ENCODE data around the gene SIAH2.

Gene SIAH2

GRCh38 chr3:150741497-150742140 is 21.4 kb downstream of the SIAH2 start:
- H3K9me3 ChIP-seq (ENCODE audit: control insufficient read depth in 1 of 2, low read length in 2 of 2) = no peaks in the 10 kb centered on the region
- H3K27me3 ChIP-seq (ENCODE audit: control insufficient read depth in 1 of 2, insufficient read depth in 2 of 2, low read length in 2 of 2) = no peaks in the 10 kb centered on the region
- peaks cover 46 to 55% of the 10 kb centered on the region in 2 donors for H3K4me1 ChIP-seq (ENCODE audit: control insufficient read depth in 1 of 2, insufficient read depth in 2 of 2, low read length in 2 of 2)
- no peak overlapping the region for H3K27ac ChIP-seq (ENCODE audit: low read depth, low read length)
- no peak overlapping the region for H3K4me3 ChIP-seq (ENCODE audit: low read depth in 1 of 2, low read length in 2 of 2)
- no peak overlapping the region for H3K9ac ChIP-seq (ENCODE audit: low read depth in 1 of 2, low read length in 2 of 2)
- peaks cover 7 to 22% of the 10 kb centered on the region in 2 donors for H3K36me3 ChIP-seq (ENCODE audit: control insufficient read depth in 1 of 2, insufficient read depth in 2 of 2, low read length in 2 of 2)

GRCh38 chr3:150740733-150741496 is 22.1 kb downstream of the SIAH2 start:
- Histone ChIP-seq H3K36me3 (ENCODE audit: control insufficient read depth in 1 of 2, insufficient read depth in 2 of 2, low read length in 2 of 2) (peaks cover 7 to 22% of the 10 kb centered on the region in 2 donors), H3K27ac (ENCODE audit: low read depth, low read length) (no peak overlapping the region), H3K9ac (ENCODE audit: low read depth in 1 of 2, low read length in 2 of 2) (no peak overlapping the region), H3K4me3 (ENCODE audit: low read depth in 1 of 2, low read length in 2 of 2) (no peak overlapping the region), H3K4me1 (ENCODE audit: control insufficient read depth in 1 of 2, insufficient read depth in 2 of 2, low read length in 2 of 2) (peaks cover 41 to 56% of the 10 kb centered on the region in 2 donors), H3K27me3 (ENCODE audit: control insufficient read depth in 1 of 2, insufficient read depth in 2 of 2, low read length in 2 of 2) (no peaks in the 10 kb centered on the region), H3K9me3 (ENCODE audit: control insufficient read depth in 1 of 2, low read length in 2 of 2) (no peaks in the 10 kb centered on the region)

GRCh38 chr3:150739877-150740645 is 22.9 kb downstream of the SIAH2 start:
- Histone ChIP-seq H3K4me3 (ENCODE audit: low read depth in 1 of 2, low read length in 2 of 2) (no peak overlapping the region), H3K27me3 (ENCODE audit: control insufficient read depth in 1 of 2, insufficient read depth in 2 of 2, low read length in 2 of 2) (no peaks in the 10 kb centered on the region), H3K36me3 (ENCODE audit: control insufficient read depth in 1 of 2, insufficient read depth in 2 of 2, low read length in 2 of 2) (peaks cover 7 to 22% of the 10 kb centered on the region in 2 donors), H3K9ac (ENCODE audit: low read depth in 1 of 2, low read length in 2 of 2) (no peak overlapping the region), H3K4me1 (ENCODE audit: control insufficient read depth in 1 of 2, insufficient read depth in 2 of 2, low read length in 2 of 2) (peaks cover 41 to 54% of the 10 kb centered on the region in 2 donors), H3K9me3 (ENCODE audit: control insufficient read depth in 1 of 2, low read length in 2 of 2) (no peaks in the 10 kb centered on the region), H3K27ac (ENCODE audit: low read depth, low read length) (no peak overlapping the region)

GRCh38 chr3:150739200-150739863 is 23.6 kb downstream of the SIAH2 start:
- Histone ChIP-seq H3K9ac (ENCODE audit: low read depth in 1 of 2, low read length in 2 of 2) (no peak overlapping the region), H3K27ac (ENCODE audit: low read depth, low read length) (no peak overlapping the region), H3K4me1 (ENCODE audit: control insufficient read depth in 1 of 2, insufficient read depth in 2 of 2, low read length in 2 of 2) (peaks cover 33 to 46% of the 10 kb centered on the region in 2 donors)

GRCh38 chr3:150738688-150739087 is 24.3 kb downstream of the SIAH2 start:
- Histone ChIP-seq H3K36me3 (ENCODE audit: control insufficient read depth in 1 of 2, insufficient read depth in 2 of 2, low read length in 2 of 2) (peaks cover 7 to 22% of the 10 kb centered on the region in 2 donors), H3K9me3 (ENCODE audit: control insufficient read depth in 1 of 2, low read length in 2 of 2) (no peaks in the 10 kb centered on the region), H3K27me3 (ENCODE audit: control insufficient read depth in 1 of 2, insufficient read depth in 2 of 2, low read length in 2 of 2) (no peaks in the 10 kb centered on the region), H3K4me1 (ENCODE audit: control insufficient read depth in 1 of 2, insufficient read depth in 2 of 2, low read length in 2 of 2) (peaks cover 27 to 40% of the 10 kb centered on the region in 2 donors), H3K4me3 (ENCODE audit: low read depth in 1 of 2, low read length in 2 of 2) (no peak overlapping the region), H3K27ac (ENCODE audit: low read depth, low read length) (no peak overlapping the region), H3K9ac (ENCODE audit: low read depth in 1 of 2, low read length in 2 of 2) (no peak overlapping the region)

More at GRCh38 chr3:150739200-150739863, 23.6 kb downstream of the SIAH2 start:
- Histone ChIP-seq H3K9me3 (ENCODE audit: control insufficient read depth in 1 of 2, low read length in 2 of 2) (no peaks in the 10 kb centered on the region), H3K4me3 (ENCODE audit: low read depth in 1 of 2, low read length in 2 of 2) (no peak overlapping the region), H3K36me3 (ENCODE audit: control insufficient read depth in 1 of 2, insufficient read depth in 2 of 2, low read length in 2 of 2) (peaks cover 7 to 22% of the 10 kb centered on the region in 2 donors), H3K27me3 (ENCODE audit: control insufficient read depth in 1 of 2, insufficient read depth in 2 of 2, low read length in 2 of 2) (no peaks in the 10 kb centered on the region)

- H3K9ac ChIP-seq (ENCODE audit: low read depth in 1 of 2, low read length in 2 of 2) = no peak overlapping the region
- no peak overlapping the region for H3K27ac ChIP-seq (ENCODE audit: low read depth, low read length)
These were observed 24.9 kb downstream of the SIAH2 start for GRCh38 chr3:150737874-150738679.

GRCh38 chr3:150736903-150737832 is 25.8 kb downstream of the SIAH2 start:
- Histone ChIP-seq H3K9me3 (ENCODE audit: control insufficient read depth in 1 of 2, low read length in 2 of 2) (no peaks in the 10 kb centered on the region), H3K9ac (ENCODE audit: low read depth in 1 of 2, low read length in 2 of 2) (no peak overlapping the region), H3K27me3 (ENCODE audit: control insufficient read depth in 1 of 2, insufficient read depth in 2 of 2, low read length in 2 of 2) (no peaks in the 10 kb centered on the region), H3K4me3 (ENCODE audit: low read depth in 1 of 2, low read length in 2 of 2) (no peak overlapping the region), H3K27ac (ENCODE audit: low read depth, low read length) (no peak overlapping the region), H3K4me1 (ENCODE audit: control insufficient read depth in 1 of 2, insufficient read depth in 2 of 2, low read length in 2 of 2) (peaks cover 25 to 36% of the 10 kb centered on the region in 2 donors), H3K36me3 (ENCODE audit: control insufficient read depth in 1 of 2, insufficient read depth in 2 of 2, low read length in 2 of 2) (peaks cover 6 to 17% of the 10 kb centered on the region in 2 donors)

More at GRCh38 chr3:150737874-150738679, 24.9 kb downstream of the SIAH2 start:
- H3K9me3 ChIP-seq (ENCODE audit: control insufficient read depth in 1 of 2, low read length in 2 of 2) = no peaks in the 10 kb centered on the region
- peaks cover 7 to 22% of the 10 kb centered on the region in 2 donors for H3K36me3 ChIP-seq (ENCODE audit: control insufficient read depth in 1 of 2, insufficient read depth in 2 of 2, low read length in 2 of 2)
- no peaks in the 10 kb centered on the region for H3K27me3 ChIP-seq (ENCODE audit: control insufficient read depth in 1 of 2, insufficient read depth in 2 of 2, low read length in 2 of 2)
- peaks cover 25 to 36% of the 10 kb centered on the region in 2 donors for H3K4me1 ChIP-seq (ENCODE audit: control insufficient read depth in 1 of 2, insufficient read depth in 2 of 2, low read length in 2 of 2)
- no peak overlapping the region for H3K4me3 ChIP-seq (ENCODE audit: low read depth in 1 of 2, low read length in 2 of 2)

GRCh38 chr3:150736316-150736719 is 26.7 kb downstream of the SIAH2 start:
- no peak overlapping the region for H3K4me3 ChIP-seq (ENCODE audit: low read depth in 1 of 2, low read length in 2 of 2)
- H3K27me3 ChIP-seq (ENCODE audit: control insufficient read depth in 1 of 2, insufficient read depth in 2 of 2, low read length in 2 of 2) = no peaks in the 10 kb centered on the region
- no peak overlapping the region for H3K9ac ChIP-seq (ENCODE audit: low read depth in 1 of 2, low read length in 2 of 2)
- peaks cover 25 to 36% of the 10 kb centered on the region in 2 donors for H3K4me1 ChIP-seq (ENCODE audit: control insufficient read depth in 1 of 2, insufficient read depth in 2 of 2, low read length in 2 of 2)
- peaks cover 0 to 9% of the 10 kb centered on the region in 2 donors for H3K36me3 ChIP-seq (ENCODE audit: control insufficient read depth in 1 of 2, insufficient read depth in 2 of 2, low read length in 2 of 2)
- H3K27ac ChIP-seq (ENCODE audit: low read depth, low read length) = no peak overlapping the region
- H3K9me3 ChIP-seq (ENCODE audit: control insufficient read depth in 1 of 2, low read length in 2 of 2) = no peaks in the 10 kb centered on the region

Measured in duodenal mucosa (tissue), 2 donors.